ENCODE results near the gene OR52I1. TPM values are rescaled to one million over a fixed set of nuclear protein-coding genes. Genes with fewer than 3 reads are reported as not detected.

OR52I1 gene
- total RNA-seq, 2 experiments from 2014 or later: not detected

DNA sequence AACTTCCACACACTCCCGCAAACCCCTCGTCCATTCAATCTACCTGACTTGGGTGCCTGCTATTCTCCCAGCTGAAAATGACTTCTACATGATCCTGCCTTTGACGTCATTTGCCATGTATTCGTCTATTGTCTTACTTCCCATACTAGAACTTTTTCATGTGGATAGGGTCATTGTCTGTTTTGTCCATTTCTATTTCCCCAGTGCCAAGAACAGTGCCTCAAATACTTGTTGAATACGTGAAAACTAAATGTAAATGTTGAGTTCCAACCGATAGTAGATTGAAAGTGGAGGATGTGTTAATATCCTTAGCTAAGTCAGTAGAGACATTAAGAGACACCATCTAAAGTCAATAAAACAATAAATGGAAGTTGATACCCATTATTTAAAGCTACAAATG, 13.3 kb downstream of the OR52I1 start:
- Histone ChIP-seq H3K4me1 (ENCODE audit: insufficient read depth, low read length, poor library complexity, severe bottlenecking) (peaks cover 21% of the 10 kb centered on the region), H3K27ac (ENCODE audit: low read depth, low read length, poor library complexity, severe bottlenecking) (no peak overlapping the region), H3K9me3 (ENCODE audit: low read length) (peaks cover 8% of the 10 kb centered on the region; the same call in 1 of the 2 replicates), H3K4me2 (ENCODE audit: low read length) (peak overlapping the region; percentile 76), H3K4me3 (ENCODE audit: low read depth, low read length, poor library complexity, severe bottlenecking) (peak overlapping the region; percentile 83), H3K79me2 (ENCODE audit: insufficient read depth, low read depth, low read length) (no peaks in the 10 kb centered on the region), H2AFZ (ENCODE audit: low read length) (peak overlapping the region; percentile 97; the same call in 1 of the 2 replicates), H3K36me3 (ENCODE audit: insufficient read depth, low read length) (peaks cover 28% of the 10 kb centered on the region; the same call in 1 of the 2 replicates), H4K20me1 (ENCODE audit: insufficient read depth, low read length) (no peaks in the 10 kb centered on the region), H3K9me2 (ENCODE audit: insufficient read depth, low read length) (no peaks in the 10 kb centered on the region)
- TF ChIP-seq, protein P1, sequence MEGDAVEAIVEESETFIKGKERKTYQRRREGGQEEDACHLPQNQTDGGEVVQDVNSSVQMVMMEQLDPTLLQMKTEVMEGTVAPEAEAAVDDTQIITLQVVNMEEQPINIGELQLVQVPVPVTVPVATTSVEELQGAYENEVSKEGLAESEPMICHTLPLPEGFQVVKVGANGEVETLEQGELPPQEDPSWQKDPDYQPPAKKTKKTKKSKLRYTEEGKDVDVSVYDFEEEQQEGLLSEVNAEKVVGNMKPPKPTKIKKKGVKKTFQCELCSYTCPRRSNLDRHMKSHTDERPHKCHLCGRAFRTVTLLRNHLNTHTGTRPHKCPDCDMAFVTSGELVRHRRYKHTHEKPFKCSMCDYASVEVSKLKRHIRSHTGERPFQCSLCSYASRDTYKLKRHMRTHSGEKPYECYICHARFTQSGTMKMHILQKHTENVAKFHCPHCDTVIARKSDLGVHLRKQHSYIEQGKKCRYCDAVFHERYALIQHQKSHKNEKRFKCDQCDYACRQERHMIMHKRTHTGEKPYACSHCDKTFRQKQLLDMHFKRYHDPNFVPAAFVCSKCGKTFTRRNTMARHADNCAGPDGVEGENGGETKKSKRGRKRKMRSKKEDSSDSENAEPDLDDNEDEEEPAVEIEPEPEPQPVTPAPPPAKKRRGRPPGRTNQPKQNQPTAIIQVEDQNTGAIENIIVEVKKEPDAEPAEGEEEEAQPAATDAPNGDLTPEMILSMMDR (conservative IDR thresholded peaks at IDR 0.05; ENCODE audit: low read length): no peak
- no peak for TF ChIP-seq EZH2phosphoT487 (IDR thresholded peaks at IDR 0.05; ENCODE audit: borderline replicate concordance, low read depth, low read length)
- CTCF ChIA-PET (ENCODE audit: unreplicated experiment): no interaction called here
- no peak for DNase-seq (ENCODE audit: low spot score)
- POLR2A ChIA-PET: interaction anchor here (1.0 kb wide), 1 partner anchor 12 kb away, joined by 3 read pairs; no protein-coding TSS in a partner anchor
- intact Hi-C loops (cut with micrococcal nuclease; ENCODE audit: unreplicated experiment): no loop called here
- TSS peak; percentile 66 for BruUV-seq (replicated peaks)

- peak; percentile 94 for DNase-seq (ENCODE audit: low spot score)
- peak within 1 kb of the TSS; percentile 23 for H3K27ac ChIP-seq (ENCODE audit: low read depth, low read length, poor library complexity, severe bottlenecking)
- no TSS peak for BruUV-seq (replicated peaks)
- peaks cover 8% of the 10 kb centered on the region; the same call in 1 of the 2 replicates for H3K9me3 ChIP-seq (ENCODE audit: low read length)
- no peaks in the 10 kb centered on the region for H4K20me1 ChIP-seq (ENCODE audit: insufficient read depth, low read length)
- intact Hi-C loops (cut with micrococcal nuclease; ENCODE audit: unreplicated experiment): no loop called here
- H3K9me2 ChIP-seq (ENCODE audit: insufficient read depth, low read length): no peaks in the 10 kb centered on the region
- POLR2A ChIA-PET: interaction anchor here (0.7 kb wide), 1 partner anchor 15 kb away, joined by 3 read pairs; no protein-coding TSS in a partner anchor
- CTCF ChIA-PET (ENCODE audit: unreplicated experiment): no interaction called here
- peak within 1 kb of the TSS; percentile 76 for H3K4me2 ChIP-seq (ENCODE audit: low read length)
- H2AFZ ChIP-seq (ENCODE audit: low read length): peak within 1 kb of the TSS; percentile 97
- TF ChIP-seq, protein P1 (conservative IDR thresholded peaks at IDR 0.05; ENCODE audit: low read length): no peak
- H3K79me2 ChIP-seq (ENCODE audit: insufficient read depth, low read depth, low read length): no peaks in the 10 kb centered on the region
- H3K4me3 ChIP-seq (ENCODE audit: low read depth, low read length, poor library complexity, severe bottlenecking): peak within 1 kb of the TSS; percentile 83
- H3K4me1 ChIP-seq (ENCODE audit: insufficient read depth, low read length, poor library complexity, severe bottlenecking): peaks cover 21% of the 10 kb centered on the region
- H3K36me3 ChIP-seq (ENCODE audit: insufficient read depth, low read length): peaks cover 22% of the 10 kb centered on the region; the same call in 1 of the 2 replicates
These were observed 14.2 kb downstream of the OR52I1 start, which contains the start of gene TRIM68 for GRCh38 chr11:4607781-4608666. Gene TRIM68, minus strand, starts transcription at chr11:4608231. Its CDS starts 2,727 bp downstream, at chr11:4605504.

Measured in OCI-LY7 (cell line).